Retina (tissue), 1 donor: Measurements from ENCODE around the gene CASP8AP2.
A peak's percentile ranks its signal among the peaks of the same experiment; 100 is the strongest.
"Not testable (repeated sequence)": the region's sequence is repeated elsewhere in the genome, so short reads cannot be mapped to it uniquely, and the experiment has no call there.

ENCODE experiments used
- DNase-seq: peaks from one replicate; pipeline ENCODE4 v3.0.0-alpha.2; 2016

Gene CASP8AP2

DNA sequence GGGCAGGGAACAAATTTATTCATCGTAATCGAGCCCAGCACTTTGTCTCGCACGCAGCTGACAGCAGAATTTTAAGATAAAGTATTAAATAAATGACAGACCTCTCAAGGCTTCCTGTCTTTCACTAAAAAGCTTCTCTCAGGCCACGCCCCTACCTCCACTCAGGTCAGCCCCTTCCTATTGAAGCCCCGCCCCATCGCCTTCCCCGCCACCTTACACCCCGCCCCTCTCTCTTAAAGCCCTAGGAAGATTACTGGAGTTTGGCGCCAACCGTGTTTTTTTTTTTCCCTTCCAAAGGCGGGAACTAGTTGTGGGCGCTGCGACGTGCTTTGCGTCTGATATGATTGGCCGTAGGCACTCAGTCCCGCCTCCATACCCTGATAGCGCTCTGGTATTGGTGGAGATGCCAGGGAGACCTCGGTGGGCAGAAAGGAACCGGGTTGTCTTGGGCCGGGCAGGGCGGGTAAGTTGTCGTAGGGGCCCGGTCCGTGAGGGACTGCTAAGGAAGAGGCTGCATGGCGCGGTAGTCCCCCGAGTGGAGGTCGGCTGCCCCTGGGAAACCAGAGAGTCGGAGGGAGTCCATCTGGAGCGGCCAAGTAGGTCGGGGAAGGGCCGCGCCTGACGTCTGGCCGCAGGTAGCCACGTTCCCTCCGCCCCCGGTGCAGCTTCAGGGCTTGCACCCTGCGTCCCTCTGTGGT, at the start of gene CASP8AP2:
CASP8AP2 (plus strand) TSS at position 409 of the 698 bp plus-strand sequence.
- peak; percentile 95 for DNase-seq

DNA sequence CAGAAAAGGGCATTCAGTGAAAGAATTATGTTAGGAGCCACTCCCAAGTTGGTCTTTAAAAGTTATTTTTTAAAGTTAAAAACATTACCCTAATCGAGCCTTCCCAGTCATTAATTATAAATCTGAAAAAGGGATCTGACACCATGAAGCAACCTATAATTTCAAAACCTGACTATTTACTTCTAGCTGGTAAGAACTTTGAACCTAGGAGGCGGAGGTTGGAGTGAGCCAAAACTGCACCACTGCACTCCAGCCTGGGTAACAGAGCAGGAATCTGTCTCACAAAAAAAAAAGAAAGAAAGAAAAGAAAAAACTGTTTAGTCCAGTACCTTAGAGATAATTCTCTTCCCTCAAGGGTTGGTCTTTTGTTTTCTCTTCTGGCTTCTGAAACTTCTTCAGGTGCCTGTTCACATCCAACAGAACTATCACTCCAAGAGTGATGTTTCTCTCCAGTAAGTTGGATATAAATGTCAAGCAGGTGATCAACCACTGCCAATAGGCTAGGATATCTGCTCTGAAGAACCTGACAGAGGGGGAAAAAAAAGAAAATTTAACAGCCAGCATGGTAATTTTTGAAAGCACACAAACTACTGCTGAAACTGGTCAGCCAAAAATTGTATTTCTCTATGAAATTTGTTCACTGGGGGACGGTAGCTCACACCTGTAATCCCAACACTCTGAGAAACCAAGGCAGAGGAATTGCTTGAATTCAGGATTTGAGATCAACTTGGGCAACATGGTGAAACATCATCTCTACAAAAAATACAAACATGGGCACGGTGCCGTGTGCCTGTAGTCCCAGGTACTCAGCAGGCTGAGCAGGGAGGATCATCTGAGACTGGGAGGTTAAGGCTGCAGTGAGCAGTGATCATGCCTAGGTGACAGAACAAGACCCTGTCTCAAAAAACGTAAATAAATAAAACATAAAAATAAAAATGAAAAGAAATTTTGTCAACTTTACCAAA, 48.3 kb upstream of the CASP8AP2 start:
- DNase-seq = no peak

DNA sequence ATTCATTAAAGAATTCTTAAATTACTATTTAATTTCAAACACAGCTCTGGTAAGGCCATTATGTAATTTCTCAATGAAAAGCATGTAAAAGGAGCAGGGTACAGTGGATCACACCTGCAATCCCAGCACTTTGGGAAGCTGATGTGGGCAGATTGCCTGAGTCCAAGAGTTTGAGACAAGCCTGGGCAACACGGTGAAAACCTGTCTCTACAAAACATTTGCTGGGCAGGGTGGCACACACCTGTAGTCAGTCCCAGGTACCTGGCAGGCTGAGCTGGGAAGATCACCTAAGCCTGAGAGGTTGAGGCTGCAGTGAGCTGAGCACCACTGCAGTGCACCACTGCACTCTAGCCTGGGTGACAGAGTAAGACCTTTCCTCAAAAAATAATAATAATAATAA, 47.5 kb upstream of the CASP8AP2 start:
- no peak for DNase-seq

DNA sequence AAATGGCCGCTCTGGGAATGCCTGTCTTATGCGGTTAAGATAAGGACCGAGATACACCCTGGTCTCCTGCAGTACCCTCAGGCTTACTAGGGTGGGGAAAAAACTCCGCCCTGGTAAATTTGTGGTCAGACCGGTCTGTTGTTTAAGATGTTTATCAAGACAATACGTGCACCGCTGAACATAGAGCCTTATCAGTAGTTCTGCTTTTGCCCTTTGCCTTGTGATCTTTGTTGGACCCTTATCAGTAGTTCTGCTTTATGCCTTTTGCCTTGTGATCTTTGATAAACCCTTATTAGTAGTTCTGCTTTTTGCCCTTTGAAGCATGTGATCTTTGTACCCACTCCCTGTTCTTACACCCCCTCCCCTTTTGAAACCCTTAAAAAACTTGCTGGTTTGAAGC, 46.4 kb upstream of the CASP8AP2 start:
- not testable (repeated sequence) for DNase-seq

DNA sequence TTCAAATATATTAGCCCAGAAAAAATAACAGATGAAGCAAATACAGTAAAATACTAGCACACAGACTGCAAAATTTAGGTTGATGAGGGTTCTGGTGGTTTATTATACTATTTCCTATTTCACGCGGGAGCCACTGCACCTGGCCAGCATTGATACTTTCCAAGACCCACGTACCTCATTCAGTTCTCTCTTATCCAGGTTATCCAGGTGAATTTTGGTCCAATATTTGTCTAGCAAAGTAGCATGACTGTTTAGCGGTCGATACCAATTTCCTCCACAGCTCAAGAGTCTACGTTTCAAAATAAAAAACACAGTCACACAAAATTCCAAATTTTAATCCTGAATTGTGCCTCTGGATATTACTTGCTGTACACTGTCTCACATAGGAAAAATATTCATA, 44.8 kb upstream of the CASP8AP2 start:
- DNase-seq = no peak

DNA sequence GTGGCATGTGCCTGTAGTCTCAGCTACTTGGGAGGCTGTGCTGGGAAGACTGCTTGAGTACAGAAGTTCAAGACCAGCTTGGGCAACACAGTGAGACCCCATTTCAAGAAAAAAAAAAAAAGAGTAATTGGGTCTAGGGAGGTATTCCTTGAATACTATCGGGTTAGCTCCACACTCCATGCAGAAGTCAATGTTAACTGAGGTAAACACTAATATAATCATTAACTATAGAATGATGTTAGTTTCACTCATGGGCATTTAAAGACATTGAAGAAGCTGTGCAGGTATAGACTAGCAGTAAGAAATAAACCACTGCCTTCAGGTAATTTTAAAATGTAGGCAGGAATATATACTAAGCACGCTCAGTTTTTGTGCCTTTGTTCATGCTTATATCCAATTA, 42.7 kb upstream of the CASP8AP2 start:
- no peak for DNase-seq

DNA sequence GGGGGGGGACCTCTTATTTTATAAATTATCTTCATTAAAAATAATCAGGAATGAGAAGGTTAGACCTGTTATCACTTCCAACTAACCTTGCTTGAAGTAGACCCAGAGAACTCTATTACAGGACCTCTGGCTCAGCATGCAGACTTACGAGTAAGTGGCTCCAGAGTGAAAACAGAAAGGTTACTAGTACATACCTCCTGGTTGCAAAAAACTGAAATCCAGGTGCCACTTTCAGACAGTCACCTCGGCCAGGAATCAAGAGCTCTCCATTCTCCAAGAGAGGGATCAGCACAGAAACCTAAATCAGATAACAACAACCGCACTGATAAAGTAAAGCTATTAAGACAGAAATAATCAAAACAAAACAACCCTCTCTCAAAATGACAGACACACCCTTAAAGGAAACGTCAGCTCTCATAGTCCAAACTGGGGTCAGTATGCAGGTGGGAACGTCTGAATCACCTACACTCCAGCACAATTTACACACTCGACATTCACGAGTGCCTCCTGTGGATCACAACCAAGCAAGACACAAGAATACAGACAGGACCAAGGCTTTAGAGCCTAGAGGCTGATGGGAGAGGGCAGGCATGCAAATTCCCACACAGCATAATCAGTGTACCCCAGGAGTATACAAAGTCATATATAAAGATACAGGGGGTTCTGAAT, 41.9 kb upstream of the CASP8AP2 start:
- DNase-seq = no peak

DNA sequence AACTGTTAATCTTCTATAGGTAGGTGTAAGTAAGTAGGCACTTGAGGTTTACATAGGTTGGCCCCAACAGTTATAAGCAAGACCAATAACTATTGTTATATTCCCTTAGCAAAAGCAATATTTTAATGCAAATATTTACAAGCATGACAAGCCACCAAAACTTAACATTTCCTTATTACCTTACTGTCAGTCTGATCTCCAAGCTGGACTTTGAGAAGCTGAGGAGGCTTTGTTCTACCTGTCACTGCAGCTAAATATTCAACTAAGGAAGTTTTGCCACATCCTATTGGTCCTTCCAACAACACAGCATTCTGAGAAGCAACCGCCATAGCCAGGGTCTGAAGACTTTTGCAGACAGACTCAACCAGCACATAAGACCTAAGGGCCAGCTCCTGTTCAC, 39.7 kb upstream of the CASP8AP2 start:
- DNase-seq = no peak

DNA sequence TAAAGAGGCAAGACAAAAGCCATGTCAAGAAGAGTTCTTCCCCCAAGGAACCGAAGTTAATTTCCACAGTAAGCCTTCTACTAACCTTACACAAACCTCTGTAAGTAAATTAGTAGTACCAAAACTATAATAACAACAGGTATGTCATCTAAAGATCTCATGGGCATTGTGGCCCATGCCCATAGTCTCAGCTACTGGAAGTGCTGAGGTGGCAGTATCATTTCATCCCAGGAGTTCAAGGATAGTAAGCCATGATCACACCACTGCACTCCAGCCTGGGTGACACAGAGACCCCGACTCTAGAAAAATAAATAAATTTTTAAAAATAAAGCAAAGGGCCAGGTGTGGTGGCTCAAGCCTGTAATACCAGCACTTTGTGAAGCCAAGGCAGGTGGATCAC, 39.3 kb upstream of the CASP8AP2 start:
- no peak for DNase-seq

DNA sequence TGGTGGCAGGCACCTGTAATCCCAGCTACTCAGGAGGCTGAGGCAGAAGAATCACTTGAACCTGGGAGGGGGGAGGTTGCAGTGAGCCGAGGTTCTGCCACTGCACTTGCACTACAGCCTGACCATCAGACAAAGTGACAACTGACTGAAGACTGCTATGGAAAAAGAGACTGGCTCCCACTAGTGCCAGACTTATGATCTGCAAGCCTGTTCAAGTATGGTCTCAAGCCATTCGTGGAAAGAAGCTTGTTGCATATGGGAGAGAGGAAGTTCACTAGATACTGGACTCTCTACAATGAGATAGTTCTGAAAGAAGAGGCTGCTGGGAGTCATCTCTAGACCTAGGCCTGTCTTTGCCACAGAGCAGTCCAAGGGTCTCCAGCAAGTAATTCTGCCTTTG, 36.8 kb upstream of the CASP8AP2 start:
- DNase-seq = peak; percentile 8

DNA sequence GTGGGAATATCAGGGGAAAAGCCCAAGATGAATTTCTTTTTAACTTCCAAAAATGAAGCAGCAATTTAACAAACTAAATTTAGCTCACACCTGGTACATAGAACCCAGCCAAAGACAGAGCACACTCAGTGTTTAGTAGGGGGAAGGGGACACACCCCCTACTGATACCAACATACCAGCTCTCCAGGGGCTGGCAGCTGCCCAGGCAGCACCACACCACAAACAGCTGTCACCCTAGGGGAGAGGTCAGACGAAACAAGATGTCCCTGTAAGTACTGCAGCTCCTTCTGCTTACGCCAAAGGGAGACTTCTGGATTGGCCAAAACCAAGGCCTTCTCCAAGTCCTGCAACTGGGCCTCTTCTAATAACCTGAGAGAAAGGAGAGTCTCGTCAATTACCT, 36.1 kb upstream of the CASP8AP2 start:
- no peak for DNase-seq

DNA sequence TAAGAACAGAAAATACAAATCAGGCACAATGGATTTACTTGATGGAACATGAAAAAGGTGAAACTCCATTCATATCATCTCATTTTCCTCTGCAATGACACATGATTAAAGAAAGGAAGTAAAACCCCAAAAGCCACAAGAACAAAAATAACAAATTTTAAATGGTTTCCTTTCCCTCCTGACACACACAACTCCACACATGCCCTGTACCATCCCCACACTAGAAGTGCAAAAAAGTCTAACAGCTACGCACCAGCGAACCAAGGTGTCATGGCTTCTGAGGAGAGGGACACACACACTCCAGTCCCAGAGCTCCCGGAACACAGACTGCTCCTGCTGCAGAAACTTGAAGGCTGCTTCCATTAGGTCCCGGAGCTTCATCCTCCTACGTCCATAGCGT, 35.4 kb upstream of the CASP8AP2 start:
- DNase-seq = no peak

DNA sequence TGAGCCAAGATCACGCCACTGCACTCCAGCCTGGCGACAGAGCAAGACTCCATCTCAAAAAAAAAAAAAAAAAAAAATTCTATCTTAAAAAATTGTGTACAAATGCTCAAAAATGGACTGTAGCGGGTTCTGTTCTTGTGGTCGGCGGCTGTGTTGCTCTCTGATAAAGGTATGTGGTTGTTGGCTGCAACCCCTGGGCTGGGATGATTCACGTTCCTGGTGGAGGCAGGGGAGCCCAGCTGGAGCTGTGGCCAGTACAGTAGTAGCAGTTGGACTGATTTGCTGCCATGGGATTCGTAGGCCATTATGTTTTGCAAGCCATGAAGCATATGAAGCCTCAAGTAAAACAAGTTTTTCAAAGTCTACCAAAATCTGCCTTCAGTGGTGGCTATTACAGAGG, 32.4 kb upstream of the CASP8AP2 start:
- DNase-seq = no peak

DNA sequence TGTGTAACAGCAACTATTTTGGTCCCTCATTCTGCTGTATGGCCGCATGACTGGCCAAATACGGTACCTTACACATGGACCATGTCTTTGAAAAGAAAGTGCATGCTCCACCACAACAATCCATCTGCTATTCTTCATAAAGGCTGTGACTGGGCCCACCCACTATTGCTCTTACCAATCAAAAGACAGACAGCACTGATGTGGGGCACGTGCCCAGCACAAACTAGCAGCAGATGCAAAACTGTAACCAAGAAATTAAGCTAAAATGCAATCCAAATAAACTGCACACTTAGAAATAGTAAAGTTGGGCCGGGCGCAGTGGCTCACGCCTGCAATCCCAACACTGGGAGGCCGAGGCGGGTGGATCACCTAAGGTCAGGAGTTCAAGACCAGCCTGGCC, 30.6 kb upstream of the CASP8AP2 start:
- DNase-seq = no peak

DNA sequence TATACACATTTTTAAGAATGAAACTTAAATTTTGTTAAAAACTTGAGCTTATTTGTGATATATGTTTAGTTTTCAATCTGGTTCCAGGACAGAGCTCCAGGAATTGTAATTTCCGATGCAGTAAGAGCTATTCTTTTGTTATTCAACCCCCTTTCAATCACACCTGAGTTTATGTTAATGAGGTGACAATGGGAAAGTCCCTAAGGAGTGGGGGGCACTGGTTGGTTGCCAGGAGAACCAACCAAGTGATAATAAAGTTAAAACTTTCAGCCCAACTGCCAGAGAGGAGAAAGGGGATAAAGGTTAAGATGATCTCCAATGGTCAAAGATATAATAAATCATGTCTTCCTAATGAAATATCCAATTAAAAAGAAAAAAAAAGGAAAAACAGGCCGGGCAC, 29.9 kb upstream of the CASP8AP2 start:
- no peak for DNase-seq

DNA sequence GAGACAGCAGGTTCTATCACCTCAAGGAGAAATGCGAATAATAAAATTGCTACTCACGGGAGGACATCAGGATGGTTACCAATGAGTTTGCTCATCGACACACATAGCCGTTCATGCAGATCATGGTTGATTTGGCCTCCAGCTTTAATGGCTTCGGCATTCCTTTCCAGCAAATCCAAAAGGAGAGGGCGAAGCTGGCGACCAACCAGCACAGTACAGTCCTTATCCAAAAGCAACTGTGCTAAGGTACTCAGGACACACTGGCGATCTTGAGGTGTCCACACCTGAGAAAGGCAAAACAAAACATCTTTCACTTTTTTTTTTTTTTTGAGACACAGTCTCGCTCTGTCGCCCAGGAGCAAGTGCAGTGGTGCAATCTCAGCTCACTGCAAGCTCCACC, 26.4 kb upstream of the CASP8AP2 start:
- no peak for DNase-seq

DNA sequence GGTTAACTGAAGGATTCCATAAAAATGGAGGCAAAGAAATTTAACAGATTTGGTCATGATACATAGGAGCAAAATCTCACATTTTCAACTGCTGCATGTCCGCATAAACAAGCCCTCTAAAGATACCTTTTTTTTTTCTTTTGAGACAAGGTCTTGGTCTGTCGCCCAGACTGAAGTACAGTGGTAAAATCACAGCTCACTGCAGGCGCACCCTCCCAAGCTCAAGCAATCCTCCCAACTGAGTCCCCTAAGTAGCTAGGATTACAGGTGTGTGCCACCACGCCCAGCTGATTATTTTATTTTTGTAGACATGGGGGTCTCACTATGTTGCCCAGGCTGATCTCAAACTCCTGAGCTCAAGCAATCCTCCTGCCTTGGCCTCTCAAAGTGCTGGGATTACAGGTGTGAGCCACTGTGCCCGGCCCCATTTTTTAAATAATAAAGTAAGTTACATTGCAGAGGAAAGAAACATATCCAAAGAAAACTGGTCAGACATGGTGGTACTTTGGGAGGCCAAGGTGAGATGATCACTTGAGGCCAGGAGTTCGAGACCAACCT, 23.8 kb upstream of the CASP8AP2 start:
- no peak for DNase-seq

DNA sequence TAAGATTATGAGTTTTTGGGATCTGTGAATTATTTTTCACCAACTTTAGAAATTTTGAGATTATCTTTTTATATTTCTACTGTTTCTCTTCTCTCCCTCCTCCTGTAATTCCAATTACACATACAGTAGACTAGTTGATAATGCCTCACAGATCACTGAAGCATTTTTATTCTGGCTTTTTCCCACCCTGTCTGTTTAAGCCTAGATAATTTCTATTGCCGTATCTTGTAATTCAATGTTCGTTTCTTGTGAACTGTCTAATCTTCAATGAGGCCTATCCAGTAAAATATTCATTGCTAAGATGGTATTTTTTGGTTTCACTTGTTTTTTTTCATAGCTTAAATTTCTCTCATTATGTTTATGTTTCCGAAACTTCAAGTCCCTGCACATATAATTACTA, 22.1 kb upstream of the CASP8AP2 start:
- no peak for DNase-seq

DNA sequence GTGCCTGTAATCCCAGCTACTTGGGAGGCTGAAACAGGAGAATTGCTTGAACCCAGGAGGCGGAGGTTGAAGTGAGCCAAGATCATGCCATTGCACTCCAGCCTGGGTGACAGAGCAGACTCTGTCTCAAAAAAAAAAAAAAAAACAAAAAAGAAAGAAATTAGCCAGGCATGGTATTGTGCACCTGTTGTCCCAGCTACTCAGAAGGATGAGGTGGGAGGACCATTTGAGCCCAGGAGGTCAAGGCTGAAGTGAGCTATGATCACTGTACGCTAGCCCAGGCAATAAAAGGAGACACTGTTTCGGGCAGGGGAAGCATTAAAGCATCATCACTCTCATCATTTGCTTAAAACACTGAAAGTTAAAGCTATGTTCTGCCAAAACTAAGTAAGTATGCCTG, 16.3 kb upstream of the CASP8AP2 start:
- not testable (repeated sequence) for DNase-seq

DNA sequence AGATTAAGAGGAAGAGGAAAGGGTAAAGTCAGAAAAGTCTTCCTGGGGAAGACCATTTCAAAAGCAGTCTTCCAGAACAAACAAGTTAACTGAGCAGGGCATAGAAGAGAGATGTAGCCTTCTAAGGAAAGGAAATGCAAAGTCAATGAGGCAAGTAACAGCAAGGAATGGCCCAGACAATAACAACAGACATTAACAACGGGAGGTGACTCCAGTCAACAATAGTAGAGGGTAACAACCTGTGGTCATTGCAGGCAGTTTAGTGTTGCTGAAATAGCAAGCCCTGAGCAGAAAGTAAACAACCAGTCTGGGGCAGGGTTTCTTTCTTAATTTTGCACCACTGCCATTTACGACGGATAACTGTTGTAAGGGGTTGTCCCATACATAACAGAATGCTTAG, 12.2 kb upstream of the CASP8AP2 start:
- DNase-seq = no peak

DNA sequence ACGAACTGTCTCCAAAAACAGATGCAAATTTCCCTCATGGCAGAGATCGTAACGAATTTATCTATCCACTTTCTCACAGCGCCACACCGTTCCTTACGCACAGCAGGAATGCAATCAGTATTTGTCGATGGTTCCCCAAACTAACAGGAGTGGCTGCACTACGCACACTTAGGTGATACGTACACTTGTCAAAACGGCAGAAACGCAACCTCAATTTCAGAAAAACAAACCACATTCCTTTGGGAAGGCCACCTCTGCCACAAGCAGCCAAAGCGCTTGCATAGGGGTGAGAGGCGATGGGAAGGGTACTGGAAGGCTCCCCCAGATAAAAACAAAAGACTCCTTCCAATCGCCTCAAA, 10.7 kb upstream of the CASP8AP2 start:
- DNase-seq = no peak

DNA sequence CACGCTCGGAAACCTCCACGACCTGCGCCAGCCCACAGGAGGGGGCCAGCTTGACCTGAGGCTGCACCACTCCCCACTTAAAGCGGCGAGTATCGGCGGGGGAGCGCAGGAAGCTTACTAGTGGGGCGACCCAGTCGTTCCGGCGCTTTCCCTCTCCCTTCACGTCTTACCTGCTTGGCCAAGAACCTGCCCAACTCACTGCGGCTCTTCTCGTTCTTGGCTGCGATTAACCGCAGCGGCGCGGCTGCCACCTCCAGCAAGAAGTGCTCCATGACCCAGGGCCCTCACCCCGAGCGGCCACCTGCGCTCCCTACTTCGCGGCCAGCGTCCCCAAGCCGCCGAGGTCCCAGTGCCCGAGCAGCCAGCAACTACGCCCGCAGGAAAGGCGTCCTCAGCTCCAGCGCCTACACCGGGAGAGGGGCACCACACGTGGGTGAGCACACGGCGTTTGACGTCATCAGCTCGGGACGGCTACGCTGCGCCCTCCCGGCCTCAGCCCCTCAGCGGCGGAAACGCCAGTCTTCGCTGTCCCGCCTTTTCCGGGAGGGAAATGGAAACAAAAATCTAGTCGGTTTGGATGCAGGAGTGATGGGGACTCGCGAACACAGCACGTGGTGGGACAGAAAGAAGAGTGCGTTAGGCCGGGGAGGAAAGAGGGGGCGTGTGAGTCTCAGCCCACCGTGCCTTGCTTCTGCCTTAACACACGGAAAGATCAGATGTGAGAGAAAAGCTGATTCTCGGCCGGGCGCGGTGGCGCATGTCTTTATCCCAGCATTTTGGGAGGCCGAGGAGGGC, 10.1 kb upstream of the CASP8AP2 start, which contains the start of gene MDN1:
MDN1 (minus strand) TSS at position 459 of the 795 bp plus-strand sequence; CDS start at position 272, 187 bp downstream.
- DNase-seq = peak; percentile 96
